Right renal cortex interstitium (tissue), 3 donors: ENCODE measurements around the gene CRY1. TPM values are rescaled to one million over a fixed set of nuclear protein-coding genes. Genes with fewer than 3 reads are reported as not detected.
"Not testable (repeated sequence)": the region's sequence is repeated elsewhere in the genome, so short reads cannot be mapped to it uniquely, and the experiment has no call there.

Experiments
- DNase-seq, 3 donors: peaks; one replicate each; pipeline ENCODE4 v3.0.0-alpha.2; 2013; ENCODE audit warnings: low read depth in 3 of 3, low spot score in 2 of 3
- polyA plus RNA-seq, 3 donors: library from polyadenylated mRNA; unstranded; fragments of 120-200 nt; gene quantifications; one replicate each; pipeline ENCODE4 v1.2.1, GENCODE V29; 2013; ENCODE audit not compliant: insufficient read length in 3 of 3

The CRY1 gene
- polyA plus RNA-seq, 3 donors: 28.5 to 32.2 (median 30.8) TPM

DNA sequence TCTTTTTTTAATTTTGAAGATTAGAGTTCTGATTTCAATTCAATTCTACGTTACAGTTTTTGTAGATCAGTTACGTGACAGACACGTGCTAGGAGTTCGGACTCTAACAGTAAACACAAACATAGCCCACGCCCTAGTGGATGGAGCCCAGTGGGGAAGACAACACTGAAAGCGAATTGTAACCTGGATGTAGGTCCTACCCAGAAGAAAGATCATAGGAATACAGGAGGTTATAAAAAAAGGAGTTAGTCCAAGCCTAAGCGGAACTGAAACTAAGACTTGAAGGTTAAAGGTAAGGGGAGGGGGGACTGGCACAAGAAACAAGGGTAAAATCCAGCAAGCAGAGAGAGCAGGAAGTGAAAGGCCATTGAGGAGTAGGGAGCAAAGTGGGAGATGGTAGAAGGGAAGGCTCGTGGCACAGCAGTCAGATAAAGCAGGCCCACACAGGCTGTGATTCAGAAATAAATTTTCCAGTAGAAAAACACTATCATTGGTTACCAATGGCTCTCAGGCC, 15.7 kb upstream of the CRY1 start:
- no peak for DNase-seq

GRCh38 chr12:107108366-107108765, 15.0 kb upstream of the CRY1 start:
- DNase-seq: not testable (repeated sequence)

- DNase-seq: no peak
These were observed 14.0 kb upstream of the CRY1 start for GRCh38 chr12:107107381-107107780.

- DNase-seq: no peak
These were observed 13.1 kb upstream of the CRY1 start for GRCh38 chr12:107106241-107107025.

- no peak for DNase-seq
These were observed 12.0 kb upstream of the CRY1 start for GRCh38 chr12:107105410-107105703.

- DNase-seq: no peak
These were observed 10.2 kb upstream of the CRY1 start for GRCh38 chr12:107103516-107103915.

- DNase-seq: no peak
These were observed 9.7 kb upstream of the CRY1 start for GRCh38 chr12:107103097-107103496.

DNA sequence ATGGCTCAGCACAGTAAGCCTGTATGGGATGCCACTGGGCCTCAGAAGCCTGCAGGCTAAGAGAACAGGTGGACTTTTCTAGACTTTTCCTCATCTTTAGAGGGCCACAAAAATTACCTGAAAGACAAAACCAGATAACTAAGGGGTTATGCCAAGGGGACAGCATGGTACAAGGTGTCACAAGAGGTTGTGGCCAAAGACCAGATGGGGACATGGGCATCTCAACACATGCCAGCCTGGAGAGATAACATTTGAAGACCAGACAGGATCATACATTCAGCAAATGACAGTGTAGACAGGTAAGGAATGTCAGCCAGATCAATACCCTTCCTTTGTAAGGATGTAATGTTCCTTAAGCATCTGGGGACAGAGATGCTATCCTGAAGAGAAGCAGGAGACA, 8.9 kb upstream of the CRY1 start:
- no peak for DNase-seq

- no peak for DNase-seq
These were observed 8.3 kb upstream of the CRY1 start for GRCh38 chr12:107101651-107102050.

DNA sequence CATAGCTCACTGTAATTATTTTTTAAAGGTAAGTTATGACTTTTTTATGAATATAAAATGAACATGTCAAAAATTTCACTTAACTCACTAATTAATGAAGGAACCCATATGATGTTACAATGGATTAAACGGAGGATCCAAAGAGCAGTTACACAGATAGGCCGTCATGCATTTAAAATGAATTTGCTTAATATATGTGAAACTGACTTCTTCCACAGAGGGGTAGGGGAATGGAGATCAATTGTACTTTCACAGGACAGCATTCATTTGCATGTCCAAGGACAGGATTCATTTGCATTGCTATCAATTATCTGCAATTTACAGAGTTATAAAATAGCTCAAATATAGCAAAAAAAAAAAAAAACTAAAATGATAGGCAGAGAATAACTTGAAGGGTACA, 6.6 kb upstream of the CRY1 start:
- DNase-seq: no peak

DNA sequence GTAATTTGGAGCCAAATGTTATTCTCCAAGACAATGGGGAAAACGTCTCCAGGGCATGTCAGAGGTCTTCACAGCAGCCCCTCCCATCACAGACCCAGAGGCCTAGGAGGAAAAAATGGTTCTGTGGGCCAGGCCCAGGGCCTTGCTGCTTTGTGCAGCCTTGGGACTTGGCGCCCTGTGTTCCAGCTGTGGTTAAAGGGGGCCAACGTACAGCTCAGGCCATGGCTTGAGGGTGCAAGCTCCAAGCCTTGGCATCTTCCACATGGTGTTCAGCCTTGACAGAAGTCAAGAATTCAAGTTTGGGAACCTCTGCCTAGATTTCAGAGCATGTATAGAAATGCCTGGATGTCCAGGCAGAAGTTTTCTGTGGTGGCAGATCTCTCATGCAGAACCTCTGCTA, 3.2 kb upstream of the CRY1 start:
- DNase-seq: no peak

DNA sequence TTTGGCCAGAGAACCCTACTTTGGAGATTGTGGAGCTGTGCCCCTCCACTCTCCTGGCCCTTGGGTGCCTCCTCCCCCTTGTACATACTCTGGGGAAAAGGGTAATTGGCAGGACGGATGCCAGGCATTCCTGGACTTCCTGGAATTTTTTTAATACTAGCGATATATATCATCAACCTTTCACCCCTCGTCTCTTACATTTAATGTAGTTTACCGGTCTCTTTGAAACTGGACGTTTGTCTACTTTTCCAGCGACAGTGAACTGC, 767 bp upstream of the CRY1 start:
- no peak for DNase-seq

GRCh38 chr12:107092669-107093416, 506 bp downstream of the CRY1 start:
- DNase-seq: peak in 1 of 3 donors; percentile 8

- DNase-seq: peak; percentile 81 to 88 (median 87)
These were observed 1.2 kb downstream of the CRY1 start for GRCh38 chr12:107091989-107092641.

DNA sequence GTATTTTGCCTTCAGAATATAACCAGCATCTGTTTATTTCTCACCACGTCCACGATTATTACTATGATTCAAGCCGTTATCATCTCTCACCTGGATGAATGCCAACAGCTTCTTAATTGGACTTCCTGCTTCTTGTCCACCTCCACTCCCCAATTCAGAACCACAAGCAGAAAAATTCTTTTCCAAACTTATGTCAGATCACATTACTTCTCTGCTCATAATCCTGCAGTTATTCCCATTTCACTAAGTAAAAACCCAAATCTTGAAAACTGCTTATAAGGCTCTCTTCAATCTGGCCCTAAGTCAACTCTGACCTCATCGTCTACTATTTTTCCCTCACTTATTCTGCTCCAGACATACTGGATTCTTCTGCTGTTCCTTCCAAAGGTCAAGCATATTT, 2.0 kb downstream of the CRY1 start:
- DNase-seq: no peak

- DNase-seq: no peak
These were observed 2.6 kb downstream of the CRY1 start for GRCh38 chr12:107090711-107091110.

DNA sequence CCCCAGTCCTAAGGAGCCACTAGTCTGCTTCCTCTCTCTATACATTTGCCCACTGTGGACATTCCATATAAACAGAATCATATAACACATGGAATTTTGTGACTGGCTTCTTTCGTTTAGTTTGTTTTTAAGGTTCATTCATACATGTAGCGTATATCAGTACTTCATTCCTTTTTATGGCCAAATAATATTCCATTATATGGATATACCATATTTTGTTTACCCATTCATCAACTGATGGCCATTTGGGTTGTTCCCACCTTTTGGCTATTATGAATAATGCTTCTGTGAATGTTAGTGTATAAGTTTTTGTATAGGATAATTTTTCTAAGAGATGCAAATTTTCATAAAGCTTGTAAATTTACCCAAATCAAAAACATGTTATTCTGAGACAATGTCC, 4.4 kb downstream of the CRY1 start:
- DNase-seq: no peak

DNA sequence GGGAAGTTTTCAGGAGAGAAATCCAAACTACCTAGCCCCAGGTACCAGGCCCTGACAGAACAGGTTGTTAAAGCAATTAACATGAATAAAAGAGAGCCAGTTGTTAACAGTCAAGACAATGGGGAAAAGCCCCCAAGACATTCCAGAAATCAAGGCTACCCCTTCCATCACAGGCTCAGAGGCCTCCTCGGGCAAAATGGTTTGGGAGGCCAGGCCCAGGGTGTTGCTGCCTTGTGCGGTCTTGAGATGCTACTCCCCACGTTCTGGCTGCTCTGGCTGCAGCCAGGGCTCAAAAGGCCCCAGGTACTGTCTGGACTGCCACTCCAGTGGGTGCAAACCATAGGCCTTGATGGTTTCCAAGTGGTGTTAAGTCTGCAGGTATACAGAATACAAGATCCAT, 7.0 kb downstream of the CRY1 start:
- no peak for DNase-seq

DNA sequence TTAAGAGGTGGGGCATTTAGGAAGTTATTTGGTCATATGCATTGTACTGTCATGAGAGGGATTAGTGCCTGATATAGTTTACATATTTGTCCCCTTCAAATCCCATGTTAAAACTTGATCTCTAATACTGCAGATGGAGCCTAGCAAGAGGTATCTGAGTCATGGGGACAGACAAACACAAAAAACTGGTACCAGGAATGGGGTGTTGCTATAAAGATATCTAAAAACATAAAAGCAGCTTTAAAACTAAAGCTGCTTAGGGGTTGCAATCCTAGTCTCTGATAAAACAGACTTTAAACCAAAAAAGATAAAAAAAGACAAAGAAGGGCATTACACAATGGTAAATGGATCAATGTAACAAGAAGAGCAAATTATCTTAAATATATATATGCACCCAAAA, 11.6 kb downstream of the CRY1 start:
- no peak for DNase-seq

GRCh38 chr12:107080299-107080698, 13.1 kb downstream of the CRY1 start:
- no peak for DNase-seq

DNA sequence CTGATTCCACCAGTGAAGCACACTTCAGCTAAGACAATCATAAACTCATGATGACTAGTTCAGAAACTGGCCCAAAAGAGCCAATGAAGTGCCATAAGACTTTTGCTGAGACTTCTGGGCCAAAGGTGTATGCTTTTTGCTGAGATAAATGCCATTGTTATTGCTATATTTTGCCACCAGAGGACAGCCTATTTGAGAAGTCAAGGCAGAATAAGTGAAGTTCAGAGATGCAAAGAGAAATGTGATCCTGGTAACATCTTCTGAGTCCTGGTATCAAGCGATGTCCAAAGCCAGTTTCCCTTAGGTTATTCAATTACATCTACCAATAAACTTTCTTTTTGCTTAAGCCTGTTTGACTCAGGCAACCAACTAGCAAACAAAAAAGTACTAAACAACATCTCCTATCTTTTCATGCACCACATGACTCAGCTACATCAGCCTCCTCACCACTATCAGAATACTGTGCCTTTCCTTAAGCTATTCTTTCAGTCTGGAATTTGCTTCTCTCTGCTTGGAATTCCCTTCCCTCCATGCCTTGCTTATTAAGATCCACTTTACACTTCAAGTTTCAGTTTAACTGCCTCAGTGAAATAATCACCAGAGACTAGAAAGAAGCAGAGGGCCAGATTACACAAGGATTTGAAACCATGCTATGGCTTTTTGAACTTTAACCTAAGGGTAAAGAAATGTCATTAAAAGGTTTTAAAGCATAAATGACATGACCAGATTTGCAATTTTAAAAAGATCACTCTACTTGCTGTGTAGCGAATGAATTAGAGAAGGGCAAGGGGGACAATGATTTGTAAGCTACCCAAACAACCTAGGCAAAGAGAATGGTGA, 14.0 kb downstream of the CRY1 start:
- no peak for DNase-seq
